ENCODE measurements around the gene ENC1.

Gene ENC1

GRCh38 chr5:74595143-74595925 lies 45.2 kb downstream of the ENC1 start:
- TF ChIP-seq POLR2AphosphoS5 (IDR thresholded peaks at IDR 0.05; ENCODE audit: borderline replicate concordance, low read depth, low read length) (no peak), FOXP2 (optimal IDR thresholded peaks at IDR 0.05; ENCODE audit: control extremely low read depth, extremely low read length, insufficient read depth) (no peak), EZH2 (IDR thresholded peaks at IDR 0.05) (no peak)
- H3K9me3 ChIP-seq (ENCODE audit: low read depth, low read length): no peaks in the 10 kb centered on the region
- H3K27ac ChIP-seq: no peak overlapping the region
- no peaks in the 10 kb centered on the region for H3K36me3 ChIP-seq (ENCODE audit: insufficient read depth, low read length)
- no peak for DNase-seq (ENCODE audit: low read depth, low spot score)
- H3K4me3 ChIP-seq: no peak overlapping the region
- no peak overlapping the region for H3K9ac ChIP-seq (ENCODE audit: insufficient read length)

GRCh38 chr5:74594137-74595040 lies 46.1 kb downstream of the ENC1 start:
- DNase-seq (ENCODE audit: low read depth, low spot score): no peak
- Histone ChIP-seq H3K4me3 (no peak overlapping the region), H3K36me3 (ENCODE audit: insufficient read depth, low read length) (no peaks in the 10 kb centered on the region), H3K9ac (ENCODE audit: insufficient read length) (no peak overlapping the region), H3K9me3 (ENCODE audit: low read depth, low read length) (no peaks in the 10 kb centered on the region), H3K27ac (no peak overlapping the region)
- no peak for TF ChIP-seq POLR2AphosphoS5 (IDR thresholded peaks at IDR 0.05; ENCODE audit: borderline replicate concordance, low read depth, low read length)
- no peak for TF ChIP-seq FOXP2 (optimal IDR thresholded peaks at IDR 0.05; ENCODE audit: control extremely low read depth, extremely low read length, insufficient read depth)
- no peak for TF ChIP-seq EZH2 (IDR thresholded peaks at IDR 0.05)

GRCh38 chr5:74589204-74590056 lies 51.1 kb downstream of the ENC1 start:
- Histone ChIP-seq H3K9ac (ENCODE audit: insufficient read length) (no peak overlapping the region), H3K27ac (no peak overlapping the region), H3K9me3 (ENCODE audit: low read depth, low read length) (no peaks in the 10 kb centered on the region), H3K4me3 (no peak overlapping the region), H3K36me3 (ENCODE audit: insufficient read depth, low read length) (no peaks in the 10 kb centered on the region)
- no peak for TF ChIP-seq EZH2 (IDR thresholded peaks at IDR 0.05)
- no peak for TF ChIP-seq FOXP2 (optimal IDR thresholded peaks at IDR 0.05; ENCODE audit: control extremely low read depth, extremely low read length, insufficient read depth)
- TF ChIP-seq POLR2AphosphoS5 (IDR thresholded peaks at IDR 0.05; ENCODE audit: borderline replicate concordance, low read depth, low read length): no peak
- DNase-seq (ENCODE audit: low read depth, low spot score): no peak

- no peak overlapping the region for H3K27ac ChIP-seq
- no peak for DNase-seq (ENCODE audit: low read depth, low spot score)
- H3K9ac ChIP-seq (ENCODE audit: insufficient read length): no peak overlapping the region
- no peak overlapping the region for H3K4me3 ChIP-seq
- no peaks in the 10 kb centered on the region for H3K9me3 ChIP-seq (ENCODE audit: low read depth, low read length)
- TF ChIP-seq POLR2AphosphoS5 (IDR thresholded peaks at IDR 0.05; ENCODE audit: borderline replicate concordance, low read depth, low read length): no peak
- no peak for TF ChIP-seq EZH2 (IDR thresholded peaks at IDR 0.05)
- no peak for TF ChIP-seq FOXP2 (optimal IDR thresholded peaks at IDR 0.05; ENCODE audit: control extremely low read depth, extremely low read length, insufficient read depth)
- no peaks in the 10 kb centered on the region for H3K36me3 ChIP-seq (ENCODE audit: insufficient read depth, low read length)
Measured at GRCh38 chr5:74588415-74588814, 52.1 kb downstream of the ENC1 start.

GRCh38 chr5:74587890-74588289 lies 52.6 kb downstream of the ENC1 start:
- no peaks in the 10 kb centered on the region for H3K36me3 ChIP-seq (ENCODE audit: insufficient read depth, low read length)
- H3K9ac ChIP-seq (ENCODE audit: insufficient read length): no peak overlapping the region
- no peak overlapping the region for H3K4me3 ChIP-seq
- no peak overlapping the region for H3K27ac ChIP-seq
- no peaks in the 10 kb centered on the region for H3K9me3 ChIP-seq (ENCODE audit: low read depth, low read length)
- no peak for DNase-seq (ENCODE audit: low read depth, low spot score)
- TF ChIP-seq POLR2AphosphoS5 (IDR thresholded peaks at IDR 0.05; ENCODE audit: borderline replicate concordance, low read depth, low read length) (no peak), FOXP2 (optimal IDR thresholded peaks at IDR 0.05; ENCODE audit: control extremely low read depth, extremely low read length, insufficient read depth) (no peak), EZH2 (IDR thresholded peaks at IDR 0.05) (no peak)

- DNase-seq (ENCODE audit: low read depth, low spot score): no peak
- H3K9ac ChIP-seq (ENCODE audit: insufficient read length): no peak overlapping the region
- TF ChIP-seq FOXP2 (optimal IDR thresholded peaks at IDR 0.05; ENCODE audit: control extremely low read depth, extremely low read length, insufficient read depth) (no peak), POLR2AphosphoS5 (IDR thresholded peaks at IDR 0.05; ENCODE audit: borderline replicate concordance, low read depth, low read length) (no peak), EZH2 (IDR thresholded peaks at IDR 0.05) (no peak)
Measured at GRCh38 chr5:74587300-74587699, 53.2 kb downstream of the ENC1 start.

GRCh38 chr5:74586856-74587255 lies 53.7 kb downstream of the ENC1 start:
- H3K27ac ChIP-seq: no peak overlapping the region
- no peaks in the 10 kb centered on the region for H3K36me3 ChIP-seq (ENCODE audit: insufficient read depth, low read length)
- no peak for DNase-seq (ENCODE audit: low read depth, low spot score)
- H3K9me3 ChIP-seq (ENCODE audit: low read depth, low read length): no peaks in the 10 kb centered on the region
- H3K9ac ChIP-seq (ENCODE audit: insufficient read length): no peak overlapping the region
- no peak overlapping the region for H3K4me3 ChIP-seq
- TF ChIP-seq POLR2AphosphoS5 (IDR thresholded peaks at IDR 0.05; ENCODE audit: borderline replicate concordance, low read depth, low read length) (no peak), EZH2 (IDR thresholded peaks at IDR 0.05) (no peak), FOXP2 (optimal IDR thresholded peaks at IDR 0.05; ENCODE audit: control extremely low read depth, extremely low read length, insufficient read depth) (no peak)

More at GRCh38 chr5:74587300-74587699, 53.2 kb downstream of the ENC1 start:
- H3K4me3 ChIP-seq: no peak overlapping the region
- H3K27ac ChIP-seq: no peak overlapping the region
- H3K9me3 ChIP-seq (ENCODE audit: low read depth, low read length): no peaks in the 10 kb centered on the region
- no peaks in the 10 kb centered on the region for H3K36me3 ChIP-seq (ENCODE audit: insufficient read depth, low read length)
